Measurements from ENCODE around the gene OR6S1.
"Not testable (repeated sequence)": the region's sequence is repeated elsewhere in the genome, so short reads cannot be mapped to it uniquely, and the experiment has no call there.

OR6S1 gene

DNA sequence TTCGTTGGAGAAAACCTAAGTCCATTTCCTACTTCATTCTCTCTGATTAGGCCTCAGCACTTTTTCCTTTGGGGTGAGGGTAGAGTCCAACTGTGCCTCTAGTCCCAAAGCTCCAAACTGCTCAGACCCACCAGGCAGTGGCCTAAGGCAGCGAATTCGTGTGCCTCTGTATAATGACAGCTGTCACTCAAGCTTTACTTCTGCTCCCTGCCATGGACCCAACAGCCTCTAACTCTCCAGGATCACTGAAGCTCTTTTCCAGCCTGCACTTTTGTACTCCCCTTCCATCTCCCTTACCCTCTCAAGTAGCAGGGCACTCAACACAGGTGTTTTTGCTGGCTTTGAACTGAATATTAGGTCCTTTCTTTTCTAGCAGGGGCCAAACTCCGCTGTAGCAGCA is 14.8 kb upstream of the OR6S1 start:
- H3K36me3 ChIP-seq (ENCODE audit: control insufficient read depth, insufficient read depth, low read length) = no peaks in the 10 kb centered on the region
- TF ChIP-seq, protein P1, sequence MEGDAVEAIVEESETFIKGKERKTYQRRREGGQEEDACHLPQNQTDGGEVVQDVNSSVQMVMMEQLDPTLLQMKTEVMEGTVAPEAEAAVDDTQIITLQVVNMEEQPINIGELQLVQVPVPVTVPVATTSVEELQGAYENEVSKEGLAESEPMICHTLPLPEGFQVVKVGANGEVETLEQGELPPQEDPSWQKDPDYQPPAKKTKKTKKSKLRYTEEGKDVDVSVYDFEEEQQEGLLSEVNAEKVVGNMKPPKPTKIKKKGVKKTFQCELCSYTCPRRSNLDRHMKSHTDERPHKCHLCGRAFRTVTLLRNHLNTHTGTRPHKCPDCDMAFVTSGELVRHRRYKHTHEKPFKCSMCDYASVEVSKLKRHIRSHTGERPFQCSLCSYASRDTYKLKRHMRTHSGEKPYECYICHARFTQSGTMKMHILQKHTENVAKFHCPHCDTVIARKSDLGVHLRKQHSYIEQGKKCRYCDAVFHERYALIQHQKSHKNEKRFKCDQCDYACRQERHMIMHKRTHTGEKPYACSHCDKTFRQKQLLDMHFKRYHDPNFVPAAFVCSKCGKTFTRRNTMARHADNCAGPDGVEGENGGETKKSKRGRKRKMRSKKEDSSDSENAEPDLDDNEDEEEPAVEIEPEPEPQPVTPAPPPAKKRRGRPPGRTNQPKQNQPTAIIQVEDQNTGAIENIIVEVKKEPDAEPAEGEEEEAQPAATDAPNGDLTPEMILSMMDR (IDR thresholded peaks at IDR 0.05; ENCODE audit: insufficient read depth, low read length, poor library complexity, severe bottlenecking) = no peak
- H3K4me3 ChIP-seq (replicated peaks; ENCODE audit: low read depth, low read length) = no peak overlapping the region
- H3K27me3 ChIP-seq (replicated peaks; ENCODE audit: control insufficient read depth, insufficient read depth, low read length) = no peaks in the 10 kb centered on the region
- no peak for DNase-seq (ENCODE audit: extremely low read depth, insufficient read length)

DNA sequence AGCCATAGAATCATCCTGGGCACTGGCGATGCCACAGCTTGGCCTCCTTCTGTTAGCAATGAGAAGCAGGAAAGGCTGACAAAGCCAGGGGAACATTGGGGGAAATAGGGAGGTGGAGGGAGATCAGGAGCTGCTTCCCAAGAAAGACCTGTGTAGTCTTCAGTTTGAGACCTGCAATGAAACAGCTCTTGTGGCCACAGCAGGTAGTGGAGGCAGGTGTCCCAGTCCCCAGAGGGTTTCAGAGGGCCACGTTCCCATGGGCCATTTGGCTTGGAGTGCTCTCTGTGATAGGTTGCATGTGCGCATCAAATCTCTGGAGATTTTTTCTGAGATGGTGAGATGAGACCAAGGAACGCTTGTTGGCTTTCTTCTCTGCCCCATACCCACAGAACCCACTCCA is 14.4 kb upstream of the OR6S1 start:
- no peak overlapping the region for H3K4me3 ChIP-seq (replicated peaks; ENCODE audit: low read depth, low read length)
- no peaks in the 10 kb centered on the region for H3K27me3 ChIP-seq (replicated peaks; ENCODE audit: control insufficient read depth, insufficient read depth, low read length)
- TF ChIP-seq, protein P1 (IDR thresholded peaks at IDR 0.05; ENCODE audit: insufficient read depth, low read length, poor library complexity, severe bottlenecking) = no peak
- H3K36me3 ChIP-seq (ENCODE audit: control insufficient read depth, insufficient read depth, low read length) = no peaks in the 10 kb centered on the region
- DNase-seq (ENCODE audit: extremely low read depth, insufficient read length) = no peak

DNA sequence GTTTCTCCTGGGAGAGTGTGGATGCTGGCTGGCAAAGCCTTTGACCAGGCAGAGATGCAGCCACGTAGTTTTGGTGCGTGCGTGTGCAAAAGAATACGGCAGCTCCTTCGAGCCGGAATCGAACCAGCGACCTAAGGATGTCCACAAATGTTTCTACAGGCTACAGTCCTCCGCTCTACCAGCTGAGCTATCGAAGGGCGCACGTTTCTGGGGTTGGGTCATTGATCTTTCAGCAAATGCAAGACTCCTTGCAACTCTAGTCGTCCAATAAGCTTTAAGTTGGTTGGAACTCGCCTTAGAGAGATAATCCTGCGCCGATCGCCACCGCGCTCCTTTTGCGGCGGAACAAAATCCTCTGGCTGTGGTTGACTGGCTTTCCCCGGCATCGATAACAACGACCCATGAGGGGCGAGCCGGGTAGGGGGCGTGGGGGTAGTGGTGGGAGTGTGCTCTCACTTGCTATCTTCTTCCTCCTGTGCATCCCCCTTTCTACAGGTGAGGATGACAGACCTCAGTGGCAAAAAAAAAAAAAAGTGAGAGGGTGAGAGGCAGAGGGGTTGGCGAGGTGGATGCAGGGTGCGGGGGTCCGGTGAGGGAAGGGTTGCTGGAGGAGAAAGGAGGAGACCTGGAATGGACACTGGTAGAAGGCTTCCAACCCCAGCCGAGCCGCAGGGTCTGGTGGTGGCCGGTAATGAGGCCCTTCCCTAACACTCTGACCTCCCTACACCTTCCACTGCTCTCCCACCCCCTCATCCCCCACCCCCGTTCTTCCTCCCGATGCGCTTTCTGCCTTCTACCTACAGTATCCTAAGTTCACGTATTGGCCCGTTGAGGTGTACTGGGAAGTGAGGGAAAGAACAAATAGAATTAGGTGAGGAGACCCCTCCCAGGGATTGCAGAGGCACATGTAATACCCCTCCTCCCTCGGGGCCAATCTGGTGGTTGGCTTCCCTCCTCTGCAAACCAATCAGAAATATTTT is 11.8 kb upstream of the OR6S1 start:
- Histone ChIP-seq H3K36me3 (ENCODE audit: control insufficient read depth, insufficient read depth, low read length) (no peaks in the 10 kb centered on the region), H3K4me3 (replicated peaks; ENCODE audit: low read depth, low read length) (peak overlapping the region; percentile 31), H3K27me3 (replicated peaks; ENCODE audit: control insufficient read depth, insufficient read depth, low read length) (no peaks in the 10 kb centered on the region)
- TF ChIP-seq, protein P1 (IDR thresholded peaks at IDR 0.05; ENCODE audit: insufficient read depth, low read length, poor library complexity, severe bottlenecking) = no peak
- peak; percentile 70 for DNase-seq (ENCODE audit: extremely low read depth, insufficient read length)

DNA sequence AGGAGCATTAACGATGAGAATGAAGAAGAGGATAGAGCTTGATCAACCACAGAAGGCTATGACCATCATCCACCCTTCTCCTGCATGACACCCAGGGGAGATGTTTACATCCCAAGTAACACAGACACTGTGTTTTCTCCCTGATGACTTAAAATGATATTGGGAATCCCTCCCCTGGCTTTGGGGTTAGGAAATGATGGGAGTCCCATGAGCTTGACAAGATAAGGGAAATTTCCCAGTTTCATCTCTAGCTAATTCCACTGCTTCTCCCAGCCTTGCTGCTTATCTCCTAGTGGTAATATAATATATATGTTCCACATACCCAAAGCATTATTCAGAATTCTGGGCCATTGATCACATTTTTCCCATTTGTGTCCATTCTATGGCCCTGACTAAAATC is 4.0 kb upstream of the OR6S1 start:
- no peak for DNase-seq (ENCODE audit: extremely low read depth, insufficient read length)
- Histone ChIP-seq H3K36me3 (ENCODE audit: control insufficient read depth, insufficient read depth, low read length) (no peaks in the 10 kb centered on the region), H3K27me3 (replicated peaks; ENCODE audit: control insufficient read depth, insufficient read depth, low read length) (no peaks in the 10 kb centered on the region), H3K4me3 (replicated peaks; ENCODE audit: low read depth, low read length) (no peak overlapping the region)
- TF ChIP-seq, protein P1 (IDR thresholded peaks at IDR 0.05; ENCODE audit: insufficient read depth, low read length, poor library complexity, severe bottlenecking) = no peak

DNA sequence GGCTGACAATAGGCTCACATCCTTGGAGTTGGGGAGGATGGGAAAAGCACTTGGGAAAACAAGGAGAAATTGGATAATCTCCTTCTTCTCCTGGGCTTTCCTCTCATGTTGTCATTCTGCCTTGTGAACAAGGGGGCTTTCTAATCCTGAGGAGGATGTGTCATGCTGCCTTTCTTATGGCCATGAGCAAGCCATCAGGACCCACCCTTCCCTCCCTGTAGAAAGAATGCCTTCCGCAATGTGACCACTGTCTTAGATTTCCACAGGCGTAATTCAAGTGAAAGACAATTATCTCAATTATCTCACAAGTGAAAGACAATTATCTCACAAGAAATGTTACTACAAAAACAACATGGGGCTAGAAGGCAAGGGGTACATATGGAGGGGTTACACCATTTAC is 3.0 kb upstream of the OR6S1 start:
- H3K4me3 ChIP-seq (replicated peaks; ENCODE audit: low read depth, low read length) = no peak overlapping the region
- H3K27me3 ChIP-seq (replicated peaks; ENCODE audit: control insufficient read depth, insufficient read depth, low read length) = no peaks in the 10 kb centered on the region
- no peaks in the 10 kb centered on the region for H3K36me3 ChIP-seq (ENCODE audit: control insufficient read depth, insufficient read depth, low read length)
- TF ChIP-seq, protein P1 (IDR thresholded peaks at IDR 0.05; ENCODE audit: insufficient read depth, low read length, poor library complexity, severe bottlenecking) = no peak
- no peak for DNase-seq (ENCODE audit: extremely low read depth, insufficient read length)

DNA sequence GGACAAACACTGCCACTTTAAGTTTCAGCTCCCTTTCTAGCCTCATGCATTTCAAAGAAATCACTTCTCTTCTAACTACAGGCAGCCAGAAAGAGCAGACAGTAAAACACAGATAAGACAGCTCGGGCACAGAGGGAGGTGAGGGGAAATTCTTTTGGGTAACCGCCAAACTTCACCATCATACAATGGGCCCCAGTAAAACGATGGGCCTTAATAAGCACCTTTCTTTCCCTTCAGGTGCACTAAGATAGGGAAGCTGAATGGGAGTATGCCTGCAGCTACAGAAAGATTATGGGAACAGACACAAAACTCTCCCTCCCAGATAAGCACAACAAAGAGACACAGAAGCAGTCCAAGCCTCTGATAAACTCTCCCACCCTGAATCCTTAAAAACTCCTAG is 1.3 kb upstream of the OR6S1 start:
- not testable (repeated sequence) for H3K4me3 ChIP-seq (replicated peaks; ENCODE audit: low read depth, low read length); H3K36me3 ChIP-seq (ENCODE audit: control insufficient read depth, insufficient read depth, low read length); H3K27me3 ChIP-seq (replicated peaks; ENCODE audit: control insufficient read depth, insufficient read depth, low read length); DNase-seq (ENCODE audit: extremely low read depth, insufficient read length)
